ENCODE data around the gene POU6F2.

Gene POU6F2

DNA sequence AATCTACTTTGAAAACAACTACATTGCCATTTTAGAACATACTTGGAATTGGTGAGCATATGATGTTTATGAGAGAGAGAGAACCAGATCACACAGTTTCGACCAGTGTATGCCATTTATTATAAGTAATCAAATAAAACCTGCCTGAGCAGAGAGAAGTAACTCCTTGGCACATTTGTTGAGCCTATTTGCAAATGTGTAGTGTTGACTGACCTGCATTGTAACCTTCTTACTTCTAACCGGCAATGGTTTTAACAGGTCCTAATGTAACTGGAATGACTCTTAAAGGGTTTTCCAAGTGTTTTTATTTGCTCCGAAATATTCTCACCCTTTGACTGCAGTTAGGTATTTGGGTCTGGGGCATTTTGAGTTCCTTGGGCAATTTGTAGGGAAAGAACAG lies 167.6 kb downstream of the POU6F2 start:
- Histone ChIP-seq H3K27me3 (ENCODE audit: insufficient read depth, low read length, poor library complexity, severe bottlenecking) (no peaks in the 10 kb centered on the region), H3K9ac (ENCODE audit: low read depth, low read length, poor library complexity, severe bottlenecking) (no peak overlapping the region), H3K4me1 (ENCODE audit: insufficient read depth, low read length, poor library complexity, severe bottlenecking) (no peaks in the 10 kb centered on the region), H3K9me3 (ENCODE audit: insufficient read depth, low read depth, low read length) (no peaks in the 10 kb centered on the region), H3K4me2 (ENCODE audit: low read depth, low read length, poor library complexity, severe bottlenecking) (no peak overlapping the region), H3K9me2 (replicated peaks; ENCODE audit: low read depth, low read length) (no peaks in the 10 kb centered on the region), H4K20me1 (ENCODE audit: insufficient read depth, low read length, poor library complexity, severe bottlenecking) (no peaks in the 10 kb centered on the region), H3K4me3 (ENCODE audit: low read length, poor library complexity, severe bottlenecking) (no peak overlapping the region), H3K79me2 (ENCODE audit: insufficient read depth, low read length) (no peaks in the 10 kb centered on the region), H3K36me3 (ENCODE audit: insufficient read depth, low read length) (no peaks in the 10 kb centered on the region), H2AFZ (ENCODE audit: low read length) (no peak overlapping the region), H3F3A (ENCODE audit: low read depth) (no peaks in the 10 kb centered on the region)
- TF ChIP-seq CTCF (conservative IDR thresholded peaks at IDR 0.05; ENCODE audit: low read length): no peak
- TF ChIP-seq EZH2phosphoT487 (IDR thresholded peaks at IDR 0.05; ENCODE audit: borderline replicate concordance): no peak

DNA sequence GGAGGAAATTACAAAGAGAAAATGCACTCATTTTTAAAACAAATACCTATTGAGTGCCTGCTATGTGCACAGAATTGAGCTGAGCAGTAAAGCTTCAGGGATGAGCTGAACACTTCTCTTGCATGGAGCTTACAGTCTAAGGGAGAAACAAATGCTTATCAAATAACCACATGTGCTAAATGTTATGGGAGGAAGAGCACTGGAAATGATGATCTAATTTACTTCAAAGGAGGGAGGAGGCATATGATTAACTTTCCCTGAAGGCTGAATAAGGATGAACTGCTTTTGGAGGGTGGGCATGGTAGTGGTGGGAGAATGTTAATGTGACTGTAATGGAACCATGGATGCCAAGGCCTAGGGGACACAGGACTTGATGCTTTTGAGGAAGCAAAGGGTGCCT lies 168.2 kb downstream of the POU6F2 start:
- no peaks in the 10 kb centered on the region for H3F3A ChIP-seq (ENCODE audit: low read depth)
- no peaks in the 10 kb centered on the region for H3K79me2 ChIP-seq (ENCODE audit: insufficient read depth, low read length)
- H3K36me3 ChIP-seq (ENCODE audit: insufficient read depth, low read length): no peaks in the 10 kb centered on the region
- no peaks in the 10 kb centered on the region for H3K9me3 ChIP-seq (ENCODE audit: insufficient read depth, low read depth, low read length)
- no peaks in the 10 kb centered on the region for H3K9me2 ChIP-seq (replicated peaks; ENCODE audit: low read depth, low read length)
- no peak overlapping the region for H2AFZ ChIP-seq (ENCODE audit: low read length)
- H3K4me3 ChIP-seq (ENCODE audit: low read length, poor library complexity, severe bottlenecking): no peak overlapping the region
- H3K27me3 ChIP-seq (ENCODE audit: insufficient read depth, low read length, poor library complexity, severe bottlenecking): no peaks in the 10 kb centered on the region
- H3K4me2 ChIP-seq (ENCODE audit: low read depth, low read length, poor library complexity, severe bottlenecking): no peak overlapping the region
- no peaks in the 10 kb centered on the region for H4K20me1 ChIP-seq (ENCODE audit: insufficient read depth, low read length, poor library complexity, severe bottlenecking)
- TF ChIP-seq CTCF (conservative IDR thresholded peaks at IDR 0.05; ENCODE audit: low read length) (no peak), EZH2phosphoT487 (IDR thresholded peaks at IDR 0.05; ENCODE audit: borderline replicate concordance) (no peak)
- no peaks in the 10 kb centered on the region for H3K4me1 ChIP-seq (ENCODE audit: insufficient read depth, low read length, poor library complexity, severe bottlenecking)
- H3K9ac ChIP-seq (ENCODE audit: low read depth, low read length, poor library complexity, severe bottlenecking): no peak overlapping the region

GRCh38 chr7:39152701-39153100 lies 175.0 kb downstream of the POU6F2 start:
- Histone ChIP-seq H3K9me3 (ENCODE audit: insufficient read depth, low read depth, low read length) (no peaks in the 10 kb centered on the region), H3K4me2 (ENCODE audit: low read depth, low read length, poor library complexity, severe bottlenecking) (no peak overlapping the region), H3K4me1 (ENCODE audit: insufficient read depth, low read length, poor library complexity, severe bottlenecking) (no peaks in the 10 kb centered on the region), H2AFZ (ENCODE audit: low read length) (no peak overlapping the region), H3F3A (ENCODE audit: low read depth) (no peaks in the 10 kb centered on the region), H3K9ac (ENCODE audit: low read depth, low read length, poor library complexity, severe bottlenecking) (no peak overlapping the region), H3K36me3 (ENCODE audit: insufficient read depth, low read length) (no peaks in the 10 kb centered on the region), H3K79me2 (ENCODE audit: insufficient read depth, low read length) (no peaks in the 10 kb centered on the region), H3K27me3 (ENCODE audit: insufficient read depth, low read length, poor library complexity, severe bottlenecking) (no peaks in the 10 kb centered on the region), H4K20me1 (ENCODE audit: insufficient read depth, low read length, poor library complexity, severe bottlenecking) (no peaks in the 10 kb centered on the region), H3K9me2 (replicated peaks; ENCODE audit: low read depth, low read length) (no peaks in the 10 kb centered on the region), H3K4me3 (ENCODE audit: low read length, poor library complexity, severe bottlenecking) (no peak overlapping the region)
- no peak for TF ChIP-seq EZH2phosphoT487 (IDR thresholded peaks at IDR 0.05; ENCODE audit: borderline replicate concordance)
- no peak for TF ChIP-seq CTCF (conservative IDR thresholded peaks at IDR 0.05; ENCODE audit: low read length)

All from Loucy (cell line).